ENCODE results near the gene ETV2.

GRCh38 chr19:35642798-35643254, 1.3 kb downstream of the ETV2 start:
- no peak for TF ChIP-seq CTCF (IDR thresholded peaks at IDR 0.05)
- no peak for TF ChIP-seq POLR2A (IDR thresholded peaks at IDR 0.05)
- no peak for TF ChIP-seq POLR2AphosphoS5 (IDR thresholded peaks at IDR 0.05)
